H1 (cell line): Measurements from ENCODE around the gene WDFY3. TPM values are rescaled to one million over a fixed set of nuclear protein-coding genes. Genes with fewer than 3 reads are reported as not detected.

ENCODE experiments used
- CTCF ChIA-PET: fragments of 300-600 bp; sonication (Branson Sonifier 250); formaldehyde crosslinking; loops from one replicate; lab custom pipeline; 2021; ENCODE audit not compliant: partially characterized antibody; lab: Charles Lee
- POLR2A ChIA-PET: fragments of 300-600 bp; sonication (Branson Sonifier 250); formaldehyde crosslinking; loops from one replicate; lab custom pipeline; 2021; ENCODE audit warnings: inconsistent platforms; ENCODE audit not compliant: partially characterized antibody; lab: Charles Lee
- DNase-seq, 2 experiments: peaks; one replicate each; pipeline versions ENCODE4 v3.0.0 to v3.0.0-alpha.2; 2010 to 2022; ENCODE audit warnings: low spot score in 2 of 2, low read depth in 1 of 2, mixed read lengths in 1 of 2
- FAIRE-seq: peaks from 2 replicates; lab custom pipeline; 2011; peaks lifted over from hg19 to GRCh38; lab: Jason Lieb, UNC
- H2AFZ ChIP-seq: 2 replicates; pipeline ENCODE4 v1.8.1; 2012; ENCODE audit warnings: low read length, inconsistent platforms
- H2AK5ac ChIP-seq: 2 replicates; pipeline ENCODE4 v1.6.1; 2013; ENCODE audit warnings: low read depth, low read length
- H2BK120ac ChIP-seq: replicated peaks from 2 replicates; pipeline ENCODE3; 2013; ENCODE audit warnings: low read depth, low read length, inconsistent platforms
- H2BK12ac ChIP-seq: 2 replicates; pipeline ENCODE4 v1.6.1; 2013; ENCODE audit warnings: low read depth, low read length
- H2BK15ac ChIP-seq: 2 replicates; pipeline ENCODE4 v1.6.1; 2013; ENCODE audit warnings: low read length
- H2BK20ac ChIP-seq: 2 replicates; pipeline ENCODE4 v1.6.1; 2013; ENCODE audit warnings: low read length
- H2BK5ac ChIP-seq: 2 replicates; pipeline ENCODE4 v1.6.1; 2013; ENCODE audit warnings: low read depth, low read length
- H3K14ac ChIP-seq: 2 replicates; pipeline ENCODE4 v1.6.1; 2013; ENCODE audit warnings: inconsistent platforms; ENCODE audit not compliant: insufficient read length
- H3K18ac ChIP-seq: 2 replicates; pipeline ENCODE4 v1.6.1; 2013; ENCODE audit warnings: low read length; ENCODE audit errors: extremely low read depth
- H3K23ac ChIP-seq: 2 replicates; pipeline ENCODE4 v1.6.1; 2013; ENCODE audit warnings: inconsistent platforms; ENCODE audit not compliant: insufficient read length
- H3K23me2 ChIP-seq: 2 replicates; pipeline ENCODE4 v1.6.1; 2013; ENCODE audit warnings: low read depth, low read length
- H3K27ac ChIP-seq: 2 replicates; pipeline ENCODE4 v1.6.1; 2011; ENCODE audit warnings: low read depth, low read length, inconsistent platforms
- H3K27me3 ChIP-seq, 4 experiments: replicated peaks in 1 of 4; 1 replicate in 1 of 4; 2 replicates in 3 of 4; pipeline versions ENCODE4 v1.6.1 to v1.8.1; 2011 to 2013; ENCODE audit warnings: low read length in 3 of 4, mild to moderate bottlenecking in 3 of 4, inconsistent platforms in 2 of 4, mixed read lengths in 2 of 4, moderate library complexity in 1 of 4; ENCODE audit not compliant: control insufficient read depth in 3 of 4, insufficient read depth in 3 of 4; ENCODE audit errors: extremely low read depth in 1 of 4
- H3K36me3 ChIP-seq, 4 experiments: 2 replicates each; pipeline versions ENCODE4 v1.6.1 to v1.8.1; 2011 to 2013; ENCODE audit warnings: mild to moderate bottlenecking in 4 of 4, low read length in 3 of 4, moderate library complexity in 2 of 4, control low read depth in 1 of 4, inconsistent platforms in 1 of 4; ENCODE audit not compliant: insufficient read depth in 4 of 4, control insufficient read depth in 2 of 4
- H3K4ac ChIP-seq: replicated peaks from 2 replicates; pipeline ENCODE3; 2013; ENCODE audit warnings: low read length, low read depth, mixed read lengths, inconsistent platforms; ENCODE audit not compliant: insufficient read length
- H3K4me1 ChIP-seq, 4 experiments: replicated peaks in 1 of 4; 1 replicate in 1 of 4; 2 replicates in 3 of 4; pipeline versions ENCODE4 v1.6.1 to v1.8.1; 2011 to 2013; ENCODE audit warnings: low read length in 3 of 4, inconsistent platforms in 2 of 4, mixed read lengths in 1 of 4; ENCODE audit not compliant: insufficient read depth in 4 of 4, control insufficient read depth in 3 of 4
- H3K4me2 ChIP-seq, 2 experiments: 2 replicates each; pipeline versions ENCODE4 v1.6.1 to v1.8.1; 2011 to 2013; ENCODE audit warnings: low read depth in 2 of 2, low read length in 2 of 2, control low read depth in 1 of 2, inconsistent platforms in 1 of 2, mild to moderate bottlenecking in 1 of 2; ENCODE audit not compliant: insufficient read depth in 1 of 2
- H3K4me3 ChIP-seq, 4 experiments: fragments of 200-600, 300-600 bp in 1 of 4; sonication (generic), shearing (Covaris generic), sonication (Bioruptor Twin) in 1 of 4; 2 replicates each; pipeline versions ENCODE4 v1.5.1 to v1.8.1; 2011 to 2016; ENCODE audit warnings: low read length in 4 of 4, low read depth in 3 of 4, control low read depth in 2 of 4, inconsistent platforms in 2 of 4, mild to moderate bottlenecking in 2 of 4, mixed read lengths in 1 of 4, moderate library complexity in 1 of 4; ENCODE audit not compliant: insufficient read depth in 2 of 4; ENCODE audit errors: extremely low read depth in 1 of 4
- H3K56ac ChIP-seq: replicated peaks from 2 replicates; pipeline ENCODE3; 2013; ENCODE audit warnings: low read depth, mild to moderate bottlenecking, mixed read lengths, low read length, inconsistent platforms; ENCODE audit not compliant: insufficient read length
- H3K79me1 ChIP-seq: 2 replicates; pipeline ENCODE4 v1.6.1; 2013; ENCODE audit warnings: low read depth, low read length, control low read depth
- H3K79me2 ChIP-seq, 2 experiments: 2 replicates each; pipeline versions ENCODE4 v1.6.1 to v1.8.1; 2012 to 2013; ENCODE audit warnings: low read length in 2 of 2, mild to moderate bottlenecking in 2 of 2, inconsistent platforms in 1 of 2; ENCODE audit not compliant: insufficient read depth in 2 of 2, control insufficient read depth in 1 of 2
- H3K9ac ChIP-seq, 4 experiments: replicated peaks in 1 of 4; 1 replicate in 1 of 4; 2 replicates in 3 of 4; pipeline versions ENCODE4 v1.6.1 to v1.8.1; 2011 to 2013; ENCODE audit warnings: low read depth in 3 of 4, low read length in 3 of 4, control low read depth in 2 of 4, mild to moderate bottlenecking in 2 of 4, moderate library complexity in 2 of 4, inconsistent platforms in 1 of 4; ENCODE audit errors: extremely low read depth in 1 of 4
- H3K9me3 ChIP-seq, 2 experiments: 2 replicates each; pipeline versions ENCODE4 v1.6.1 to v1.8.1; 2012 to 2013; ENCODE audit warnings: mild to moderate bottlenecking in 2 of 2, moderate library complexity in 2 of 2, control low read depth in 1 of 2, inconsistent platforms in 1 of 2, low read depth in 1 of 2, low read length in 1 of 2, mixed read lengths in 1 of 2; ENCODE audit not compliant: insufficient read depth in 2 of 2
- H4K20me1 ChIP-seq, 2 experiments: replicated peaks in 1 of 2; 2 replicates each; pipeline versions ENCODE3 to v1.8.1; 2011 to 2013; ENCODE audit warnings: inconsistent platforms in 2 of 2, low read length in 2 of 2, mild to moderate bottlenecking in 1 of 2; ENCODE audit not compliant: insufficient read depth in 2 of 2, control insufficient read depth in 1 of 2
- H4K5ac ChIP-seq: 2 replicates; pipeline ENCODE4 v1.6.1; 2013; ENCODE audit warnings: low read length, low read depth, mixed read lengths, inconsistent platforms; ENCODE audit not compliant: insufficient read length
- H4K8ac ChIP-seq: 2 replicates; pipeline ENCODE4 v1.8.0; 2013; ENCODE audit warnings: mild to moderate bottlenecking, moderate library complexity, low read length, inconsistent platforms; ENCODE audit not compliant: insufficient read depth; ENCODE audit errors: extremely low read depth
- H4K91ac ChIP-seq: replicated peaks from 2 replicates; pipeline ENCODE3; 2013; ENCODE audit warnings: low read length, mixed read lengths, inconsistent platforms; ENCODE audit not compliant: insufficient read length
- CHD1 ChIP-seq: IDR thresholded peaks from 2 replicates; pipeline ENCODE4 v1.6.1; 2012; ENCODE audit warnings: low read depth, low read length, improper control_type of control experiment
- CHD2 ChIP-seq: IDR thresholded peaks from 2 replicates; pipeline ENCODE4 v1.6.1; 2012; ENCODE audit warnings: low read length, improper control_type of control experiment
- RAD21 ChIP-seq, 2 experiments: IDR thresholded peaks in 1 of 2; conservative IDR thresholded peaks in 1 of 2; 2 replicates each; pipeline ENCODE4 v1.6.1; 2011; ENCODE audit warnings: low read depth in 2 of 2, low read length in 2 of 2, improper control_type of control experiment in 1 of 2, inconsistent platforms in 1 of 2, mild to moderate bottlenecking in 1 of 2, moderate library complexity in 1 of 2
- SIRT6 ChIP-seq: IDR thresholded peaks from one replicate; pipeline ENCODE4 v1.7.1; 2012; ENCODE audit warnings: low read length, inconsistent platforms
- TCF12 ChIP-seq: IDR thresholded peaks from 2 replicates; pipeline ENCODE4 v1.6.1; 2011; ENCODE audit warnings: low read depth, mild to moderate bottlenecking, low read length
- WGBS, 2 experiments: shearing (Covaris generic) in 1 of 2; methylation state at CpG; one replicate each; pipeline versions ENCODE4 v1.1.6 to v1.1.7; 2013 to 2015; ENCODE audit warnings: low lambda C conversion rate in 2 of 2, mixed read lengths in 2 of 2, inconsistent platforms in 1 of 2, low coverage in 1 of 2, missing lambda C conversion rate in 1 of 2; ENCODE audit not compliant: insufficient replicate concordance in 2 of 2, insufficient coverage in 1 of 2, insufficient read length in 1 of 2; ENCODE audit errors: extremely low coverage in 1 of 2, missing lambda C conversion rate in 1 of 2; 5-methylcytosine and 5-hydroxymethylcytosine counted together
- polyA plus RNA-seq, 7 experiments: library from polyadenylated mRNA; depleted of rRNA in 3 of 7; stranded (reverse) in 5 of 7; unstranded in 2 of 7; fragments of >200 nt in 5 of 7; fragments of 200-250 nt in 2 of 7; gene quantifications; 1 replicate in 5 of 7; 2 replicates in 1 of 7; 4 replicates in 1 of 7; pipeline versions ENCODE4 v1.2.1 to v1.2.3, GENCODE V29; 2011 to 2013; ENCODE audit warnings: missing spikeins in 2 of 7, mixed read lengths in 2 of 7
- total RNA-seq: library from RNA; stranded (reverse); fragmentation: NEBNext Ultra II Directional; extraction: Animal tissue kit (Norgen Biotek cat#: 25700); gene quantifications from 2 replicates; pipeline ENCODE4 v1.2.1, GENCODE V29; 2021
- TF ChIP-seq, protein P1 (sequence below): IDR thresholded peaks from 2 replicates; pipeline ENCODE4 v1.6.1; 2011; ENCODE audit warnings: low read length, improper control_type of control experiment

WDFY3 gene
- total and polyA plus RNA-seq, 2 of the 8 experiments (the other 6 are each of a cell fraction or from before 2014, with no cell fraction given): 25.6 to 62.4 TPM

DNA sequence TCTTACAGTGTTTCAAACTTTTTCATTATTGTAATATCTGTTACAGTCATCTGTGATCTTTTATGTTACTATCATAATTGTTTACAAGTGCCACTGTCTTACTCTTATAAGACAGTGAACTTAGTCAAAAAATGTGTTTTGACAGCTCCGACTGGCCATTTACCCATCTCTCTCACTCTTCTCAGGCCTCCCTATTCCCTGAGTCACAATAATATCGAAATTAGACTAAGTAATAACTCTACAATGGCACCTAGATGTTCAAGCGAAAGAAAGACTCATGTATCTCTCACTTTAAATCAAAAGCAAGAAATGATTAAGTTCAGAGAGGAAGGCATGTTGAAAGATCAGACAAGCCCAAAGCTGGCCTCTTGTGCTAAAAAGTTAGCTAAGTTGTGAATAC is 199.3 kb downstream of the WDFY3 start:
- no peak overlapping the region for H4K91ac ChIP-seq
- no peak overlapping the region for H3K9ac ChIP-seq
- H2BK15ac ChIP-seq: no peak overlapping the region
- H2AK5ac ChIP-seq: no peak overlapping the region
- H3K14ac ChIP-seq: no peak overlapping the region
- no peaks in the 10 kb centered on the region for H3K9me3 ChIP-seq
- FAIRE-seq (no peak), DNase-seq (no peak)
- H2BK12ac ChIP-seq: no peak overlapping the region
- H3K27me3 ChIP-seq: peaks cover 0 to 1% (median 0%) of the 10 kb centered on the region in 4 experiments; a peak in 1 of 7 replicates
- H3K36me3 ChIP-seq: peaks cover 0 to 18% (median 6%) of the 10 kb centered on the region in 4 experiments; a peak in 3 of 8 replicates
- H3K4me3 ChIP-seq: no peak overlapping the region
- no peak for TF ChIP-seq TCF12
- no peak for TF ChIP-seq SIRT6
- TF ChIP-seq CHD1: no peak
- no peak for TF ChIP-seq RAD21 (IDR thresholded peaks at IDR 0.05 in 1 of 2, conservative IDR thresholded peaks at IDR 0.05 in 1 of 2; ENCODE audit: low read depth in 2 of 2, low read length in 2 of 2)
- TF ChIP-seq CHD2: no peak
- TF ChIP-seq, protein P1, sequence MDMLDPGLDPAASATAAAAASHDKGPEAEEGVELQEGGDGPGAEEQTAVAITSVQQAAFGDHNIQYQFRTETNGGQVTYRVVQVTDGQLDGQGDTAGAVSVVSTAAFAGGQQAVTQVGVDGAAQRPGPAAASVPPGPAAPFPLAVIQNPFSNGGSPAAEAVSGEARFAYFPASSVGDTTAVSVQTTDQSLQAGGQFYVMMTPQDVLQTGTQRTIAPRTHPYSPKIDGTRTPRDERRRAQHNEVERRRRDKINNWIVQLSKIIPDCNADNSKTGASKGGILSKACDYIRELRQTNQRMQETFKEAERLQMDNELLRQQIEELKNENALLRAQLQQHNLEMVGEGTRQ: no peak
- no peak overlapping the region for H3K4ac ChIP-seq
- no peak overlapping the region for H3K56ac ChIP-seq
- H3K79me2 ChIP-seq: no peaks in the 10 kb centered on the region
- H3K27ac ChIP-seq: no peak overlapping the region
- POLR2A ChIA-PET: interaction anchor here (0.7 to 1.5 kb wide), 2 partner anchors 137 to 1682 kb away, joined by 4 to 5 read pairs; no protein-coding TSS in a partner anchor
- H3K4me2 ChIP-seq: no peak overlapping the region
- CTCF ChIA-PET: interaction anchor here (0.7 to 2.1 kb wide), 3 partner anchors 17 to 205 kb away, joined by 3 to 8 read pairs (median 6); no protein-coding TSS in a partner anchor
- no peak overlapping the region for H4K8ac ChIP-seq
- no peak overlapping the region for H2BK120ac ChIP-seq
- no peak overlapping the region for H2AFZ ChIP-seq
- no peaks in the 10 kb centered on the region for H4K20me1 ChIP-seq
- no peak overlapping the region for H4K5ac ChIP-seq
- no peaks in the 10 kb centered on the region; the same call in 1 of the 2 replicates for H3K23me2 ChIP-seq
- H3K18ac ChIP-seq: no peak overlapping the region
- no peak overlapping the region for H3K23ac ChIP-seq
- no peak overlapping the region for H2BK20ac ChIP-seq
- no peaks in the 10 kb centered on the region for H3K4me1 ChIP-seq
- no peaks in the 10 kb centered on the region for H3K79me1 ChIP-seq
- WGBS, 2 experiments: 93% methylated on average over 3 of the region's 3 CpGs; no CpG with 5 or more reads in 1 of the 2 experiments
- H2BK5ac ChIP-seq: no peak overlapping the region
